Activated T-helper 9 cell treated with anti-CD3 and anti-CD28 coated beads, Interleukin-2, amount 50 U/mL, for 16 hours (primary cell): Measurements from ENCODE around the gene DNAJC17.
A peak's percentile ranks its signal among the peaks of the same experiment; 100 is the strongest.

ENCODE experiments used
- DNase-seq: peaks from one replicate; pipeline ENCODE4 v3.0.0-alpha.2; 2020; ENCODE audit warnings: low read depth

The DNAJC17 gene, protein sequence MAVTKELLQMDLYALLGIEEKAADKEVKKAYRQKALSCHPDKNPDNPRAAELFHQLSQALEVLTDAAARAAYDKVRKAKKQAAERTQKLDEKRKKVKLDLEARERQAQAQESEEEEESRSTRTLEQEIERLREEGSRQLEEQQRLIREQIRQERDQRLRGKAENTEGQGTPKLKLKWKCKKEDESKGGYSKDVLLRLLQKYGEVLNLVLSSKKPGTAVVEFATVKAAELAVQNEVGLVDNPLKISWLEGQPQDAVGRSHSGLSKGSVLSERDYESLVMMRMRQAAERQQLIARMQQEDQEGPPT

GRCh38 chr15:40807028-40807887 lies at the start of gene DNAJC17, which contains the start of gene ZFYVE19:
Gene DNAJC17, minus strand, starts transcription at chr15:40807473. Its CDS starts 27 bp downstream, at chr15:40807446.
Gene ZFYVE19, plus strand, starts transcription at chr15:40807089. Its CDS starts 501 bp downstream, at chr15:40807590.
- peak; percentile 88 for DNase-seq

DNA sequence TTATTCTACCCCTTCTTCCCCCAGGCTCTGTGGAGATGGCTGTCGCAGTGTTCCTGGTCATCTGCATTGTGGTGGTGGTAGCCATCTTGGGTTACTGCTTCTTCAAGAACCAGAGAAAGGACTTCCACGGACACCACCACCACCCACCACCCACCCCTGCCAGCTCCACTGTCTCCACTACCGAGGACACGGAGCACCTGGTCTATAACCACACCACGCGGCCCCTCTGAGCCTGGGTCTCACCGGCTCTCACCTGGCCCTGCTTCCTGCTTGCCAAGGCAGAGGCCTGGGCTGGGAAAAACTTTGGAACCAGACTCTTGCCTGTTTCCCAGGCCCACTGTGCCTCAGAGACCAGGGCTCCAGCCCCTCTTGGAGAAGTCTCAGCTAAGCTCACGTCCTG lies 49.5 kb upstream of the DNAJC17 start:
- DNase-seq: no peak

DNA sequence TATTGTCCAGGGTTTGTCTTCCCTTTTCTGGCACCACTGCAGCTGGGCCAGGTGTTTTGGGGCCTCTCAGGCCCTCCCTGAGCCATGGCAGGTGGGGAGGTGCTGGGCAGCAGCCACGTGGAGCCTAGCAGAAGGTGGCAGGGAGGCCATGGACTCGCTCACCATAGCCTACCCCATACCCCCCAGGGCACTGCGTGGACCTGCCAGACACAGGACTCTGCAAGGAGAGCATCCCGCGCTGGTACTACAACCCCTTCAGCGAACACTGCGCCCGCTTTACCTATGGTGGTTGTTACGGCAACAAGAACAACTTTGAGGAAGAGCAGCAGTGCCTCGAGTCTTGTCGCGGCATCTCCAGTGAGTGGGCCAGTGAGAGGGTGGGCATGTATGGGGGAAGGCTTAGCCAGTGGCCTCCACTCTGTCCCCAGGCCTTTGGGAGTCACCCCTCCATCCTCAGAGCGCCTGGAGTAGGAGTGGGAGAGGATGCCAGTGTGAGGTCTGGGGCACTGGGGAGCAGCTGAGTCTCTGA lies 48.5 kb upstream of the DNAJC17 start:
- no peak for DNase-seq

GRCh38 chr15:40854161-40854560 lies 46.9 kb upstream of the DNAJC17 start:
- no peak for DNase-seq

- DNase-seq: no peak
These were observed 46.1 kb upstream of the DNAJC17 start for GRCh38 chr15:40853241-40853890.

- DNase-seq: no peak
These were observed 45.3 kb upstream of the DNAJC17 start for GRCh38 chr15:40852529-40852928.

GRCh38 chr15:40850576-40851112 lies 43.4 kb upstream of the DNAJC17 start:
- no peak for DNase-seq

- no peak for DNase-seq
These were observed 40.1 kb upstream of the DNAJC17 start for GRCh38 chr15:40847223-40847961.

GRCh38 chr15:40846841-40847222 lies 39.6 kb upstream of the DNAJC17 start:
- DNase-seq: no peak

- DNase-seq: no peak
These were observed 38.4 kb upstream of the DNAJC17 start for GRCh38 chr15:40845511-40846284.

- DNase-seq: no peak
These were observed 37.8 kb upstream of the DNAJC17 start for GRCh38 chr15:40845036-40845435.

- DNase-seq: peak; percentile 17
These were observed 37.4 kb upstream of the DNAJC17 start for GRCh38 chr15:40844696-40845030.

GRCh38 chr15:40843885-40844695 lies 36.8 kb upstream of the DNAJC17 start, which contains the start of gene SPINT1:
Gene SPINT1, plus strand, starts transcription at chr15:40844048. Its CDS starts 507 bp downstream, at chr15:40844555.
- peak; percentile 66 for DNase-seq

DNA sequence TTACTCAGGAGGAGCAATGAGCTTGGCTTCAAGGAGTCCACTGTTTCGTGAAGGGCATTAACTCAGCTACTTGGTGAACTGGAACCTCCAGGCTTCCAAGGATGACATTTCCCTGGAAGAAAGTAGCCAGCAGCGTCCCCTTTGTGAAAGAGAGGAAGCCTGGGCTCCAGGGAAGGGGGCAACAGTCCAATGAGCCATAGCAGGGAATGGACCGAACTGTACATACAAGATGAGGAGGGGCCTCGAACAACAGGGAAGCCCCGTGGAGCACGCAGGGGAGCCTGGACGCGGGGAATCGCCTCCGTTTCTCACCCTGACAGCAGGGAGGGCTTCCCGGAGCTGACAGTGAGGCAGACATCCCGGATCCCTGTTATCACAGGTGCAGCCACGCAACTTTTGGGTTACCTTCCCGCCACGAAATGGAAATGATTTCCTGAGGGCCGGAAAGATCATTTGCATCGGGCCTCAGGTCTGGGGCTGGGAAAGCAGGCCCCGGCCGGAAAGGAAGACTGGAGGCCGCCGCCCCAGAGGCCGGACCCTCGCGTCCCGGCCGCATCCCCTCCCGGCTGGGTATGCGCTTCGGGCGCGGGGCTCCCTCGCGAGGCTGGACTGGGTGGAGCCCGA lies 36.1 kb upstream of the DNAJC17 start:
- no peak for DNase-seq

- DNase-seq: no peak
These were observed 34.5 kb upstream of the DNAJC17 start for GRCh38 chr15:40841741-40842140.

DNA sequence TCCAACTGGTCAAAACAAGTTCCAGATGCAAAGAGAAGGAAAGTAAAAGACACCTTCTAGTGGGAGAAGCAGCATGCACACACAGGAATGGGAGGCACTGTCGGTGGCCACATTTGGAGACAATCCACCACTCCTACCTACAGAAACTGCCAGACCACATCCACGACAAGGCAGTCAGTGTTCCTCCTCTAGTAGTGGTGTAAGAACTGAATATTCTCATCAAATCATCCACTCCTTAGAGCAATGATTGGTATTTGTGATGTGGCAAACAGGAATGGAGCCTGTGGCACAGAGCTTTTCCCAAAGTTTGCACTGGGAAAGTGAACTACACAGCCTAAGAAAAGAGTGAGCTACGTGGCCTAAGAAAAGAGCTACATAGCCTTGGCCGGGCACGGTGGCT lies 31.5 kb upstream of the DNAJC17 start:
- DNase-seq: no peak

DNA sequence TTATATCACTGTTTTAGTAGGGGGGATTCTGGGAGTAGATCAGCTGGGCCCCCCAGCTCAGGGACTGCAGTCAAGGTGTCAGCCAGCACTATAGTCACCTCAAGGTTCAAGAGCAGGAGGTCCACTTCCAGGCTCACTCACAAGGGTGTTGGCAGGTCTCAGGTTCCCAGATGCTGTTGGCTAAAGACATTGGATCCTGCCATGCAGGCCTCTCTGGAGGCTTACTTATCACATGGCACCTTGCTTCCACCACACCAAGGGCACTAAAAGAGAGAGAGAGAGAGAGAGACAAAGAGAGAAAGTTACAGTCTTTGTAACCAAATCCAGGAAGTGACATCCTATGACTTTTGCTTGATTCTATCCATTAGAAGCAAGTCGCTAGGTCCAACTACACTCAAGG lies 28.7 kb upstream of the DNAJC17 start:
- no peak for DNase-seq

DNA sequence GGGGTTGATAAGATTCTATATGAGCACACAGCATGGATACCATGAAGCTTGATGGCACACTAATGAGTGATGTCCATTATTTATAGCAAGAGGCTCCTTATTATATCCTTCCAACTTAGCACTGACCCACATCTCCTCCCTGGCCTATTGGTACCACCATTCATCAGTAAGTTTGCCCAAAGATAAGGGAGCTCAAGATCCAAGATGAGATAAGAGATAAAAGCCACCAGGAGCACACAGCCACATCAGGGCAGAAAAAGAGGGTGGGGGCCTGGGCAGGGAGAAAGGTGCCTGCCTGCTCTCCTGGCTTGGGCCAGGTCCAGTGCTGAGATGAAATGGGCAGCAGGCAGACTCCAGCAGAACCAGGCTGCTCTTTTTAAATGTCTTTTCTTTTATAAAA lies 25.6 kb upstream of the DNAJC17 start:
- DNase-seq: no peak

DNA sequence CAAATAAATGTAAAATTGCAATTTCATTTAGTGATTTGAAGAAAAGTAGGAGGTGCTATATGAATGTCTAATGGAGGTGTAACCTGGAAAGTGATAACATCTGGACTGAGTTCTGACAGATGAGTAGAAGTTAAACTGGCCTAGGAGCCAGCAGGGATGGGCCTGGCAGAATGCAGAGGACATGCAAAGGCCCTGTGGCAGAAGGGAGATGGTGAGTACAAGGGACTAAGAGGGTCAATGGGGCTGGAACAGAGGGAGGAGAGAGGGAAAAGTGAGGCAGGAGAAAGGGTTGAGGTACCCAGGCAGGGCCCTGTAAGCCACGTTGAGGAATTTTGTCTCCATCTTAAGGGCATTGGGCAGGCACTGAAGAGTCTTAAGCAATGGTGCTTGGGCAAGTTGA lies 24.6 kb upstream of the DNAJC17 start:
- DNase-seq: no peak
